ENCODE measurements around the gene SPG11. TPM values are rescaled to one million over a fixed set of nuclear protein-coding genes. Genes with fewer than 3 reads are reported as not detected.

The SPG11 gene
- total and polyA plus RNA-seq, 4 donors: 17.3 to 65.3 (median 31.3) TPM

DNA sequence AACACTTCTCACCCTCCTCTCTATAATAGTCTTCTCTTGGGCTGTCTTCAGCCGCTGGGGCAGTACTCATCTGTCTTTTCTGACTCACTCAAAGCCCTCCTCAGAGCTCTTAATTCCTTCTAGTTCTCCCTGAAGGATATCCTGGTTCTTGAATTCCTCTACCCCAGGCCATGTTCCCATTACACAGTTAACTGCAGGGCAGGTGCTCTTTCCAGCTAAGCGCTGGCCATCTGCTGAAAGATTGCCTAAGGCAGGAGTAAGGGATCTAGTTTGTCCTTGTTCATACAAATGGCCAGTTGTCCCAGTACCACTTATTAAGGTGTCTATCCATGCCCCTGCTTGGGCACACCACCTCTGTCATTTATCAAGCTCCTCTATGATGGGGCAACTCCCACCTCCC, 10.2 kb upstream of the SPG11 start (continued):
- TF ChIP-seq GABPA (IDR thresholded peaks at IDR 0.05 in 1 of 2, conservative IDR thresholded peaks at IDR 0.05 in 1 of 2) (no peak), CTCF (IDR thresholded peaks at IDR 0.05; ENCODE audit: low read depth, low read length, missing input control) (no peak)

DNA sequence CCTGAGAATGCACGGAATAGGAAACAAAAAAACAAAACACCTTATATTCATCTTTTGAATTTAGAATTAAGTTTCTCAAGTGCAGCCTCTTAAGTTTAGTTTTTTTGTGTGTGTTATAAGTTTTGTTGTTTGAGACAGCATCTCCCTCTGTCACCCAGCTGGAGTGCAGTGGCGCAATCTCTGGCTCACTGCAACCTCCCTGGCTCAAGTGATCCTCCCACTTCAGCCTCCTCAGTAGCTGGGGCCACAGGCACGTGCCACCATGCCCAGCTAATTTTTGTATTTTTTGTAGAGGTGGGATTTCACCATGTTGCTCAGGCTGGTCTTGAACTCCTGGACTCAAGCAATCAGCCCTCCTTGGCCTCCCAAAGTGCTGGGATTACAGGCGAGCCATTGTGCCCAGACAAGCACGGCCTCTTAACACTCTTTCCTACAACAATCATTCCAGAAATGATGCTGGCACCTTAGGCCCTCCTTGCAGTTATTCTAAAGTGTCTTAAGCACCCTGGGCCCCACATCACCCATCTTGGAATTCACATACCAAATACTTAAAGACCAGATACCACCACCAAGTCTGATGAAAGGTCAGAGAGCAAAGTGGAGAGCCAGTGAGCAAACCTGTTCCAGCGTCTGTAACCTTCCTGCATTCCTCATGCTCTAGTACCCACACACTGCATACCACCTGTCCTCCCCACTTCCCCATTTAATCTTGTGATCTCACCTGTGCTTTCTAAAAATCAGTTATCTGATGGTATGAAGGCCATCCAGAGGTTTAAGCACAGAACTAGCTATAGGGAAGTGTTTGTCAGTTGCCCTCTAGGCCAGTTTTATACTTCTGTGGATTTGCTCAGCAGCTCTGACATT, 6.9 kb upstream of the SPG11 start:
- H3K9me3 ChIP-seq (ENCODE audit: control insufficient read depth in 4 of 4, low read length in 3 of 4): no peaks in the 10 kb centered on the region
- no peak overlapping the region for H3K9ac ChIP-seq (ENCODE audit: low read depth in 1 of 2, low read length in 2 of 2)
- 94% methylated on average over 6 of the region's 6 CpGs for whole genome bisulfite sequencing
- no peak for DNase-seq (ENCODE audit: low spot score)
- no peak overlapping the region for H3K4me3 ChIP-seq (ENCODE audit: low read depth in 1 of 3, low read length in 3 of 3)
- no peaks in the 10 kb centered on the region for H3K27me3 ChIP-seq (ENCODE audit: control insufficient read depth in 4 of 4, insufficient read depth in 4 of 4, low read length in 3 of 4)
- no peaks in the 10 kb centered on the region for H3K4me1 ChIP-seq (ENCODE audit: control insufficient read depth in 4 of 4, insufficient read depth in 4 of 4, low read length in 3 of 4)
- H3K36me3 ChIP-seq (ENCODE audit: control insufficient read depth in 4 of 4, insufficient read depth in 3 of 4, low read depth in 1 of 4, low read length in 3 of 4): no peaks in the 10 kb centered on the region
- H3K27ac ChIP-seq (ENCODE audit: low read depth in 1 of 2, low read length in 2 of 2): no peak overlapping the region
- TF ChIP-seq MAX (IDR thresholded peaks at IDR 0.05) (no peak), GABPA (IDR thresholded peaks at IDR 0.05 in 1 of 2, conservative IDR thresholded peaks at IDR 0.05 in 1 of 2) (no peak), RXRA (IDR thresholded peaks at IDR 0.05) (no peak), SP1 (IDR thresholded peaks at IDR 0.05) (no peak), REST (IDR thresholded peaks at IDR 0.05) (no peak), TAF1 (conservative IDR thresholded peaks at IDR 0.05) (no peak), JUND (IDR thresholded peaks at IDR 0.05) (no peak), CTCF (IDR thresholded peaks at IDR 0.05; ENCODE audit: low read depth, low read length, missing input control) (no peak), ZBTB33 (IDR thresholded peaks at IDR 0.05) (no peak), FOXA1 (IDR thresholded peaks at IDR 0.05) (no peak), FOXA2 (IDR thresholded peaks at IDR 0.05) (no peak), NR2F2 (IDR thresholded peaks at IDR 0.05) (no peak), HNF4A (conservative IDR thresholded peaks at IDR 0.05) (no peak), YY1 (IDR thresholded peaks at IDR 0.05) (no peak), HNF4G (IDR thresholded peaks at IDR 0.05) (no peak)
- TF ChIP-seq, protein P1, sequence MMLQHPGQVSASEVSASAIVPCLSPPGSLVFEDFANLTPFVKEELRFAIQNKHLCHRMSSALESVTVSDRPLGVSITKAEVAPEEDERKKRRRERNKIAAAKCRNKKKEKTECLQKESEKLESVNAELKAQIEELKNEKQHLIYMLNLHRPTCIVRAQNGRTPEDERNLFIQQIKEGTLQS (IDR thresholded peaks at IDR 0.05): no peak
